Choroid plexus epithelial cell (primary cell): ENCODE data around the gene MLH3.
A peak's percentile ranks its signal among the peaks of the same experiment; 100 is the strongest.
"Not testable (repeated sequence)": the region's sequence is repeated elsewhere in the genome, so short reads cannot be mapped to it uniquely, and the experiment has no call there.

Experiments
- DNase-seq: peaks from one replicate; pipeline ENCODE4 v3.0.0-alpha.2; 2010; ENCODE audit warnings: low read depth
- H3K4me3 ChIP-seq: 2 replicates; pipeline ENCODE4 v1.5.1; 2011; ENCODE audit warnings: low read depth, mild to moderate bottlenecking, control low read depth, low read length, moderate library complexity
- TF ChIP-seq, protein P1 (sequence below): conservative IDR thresholded peaks from 2 replicates; pipeline ENCODE4 v1.5.1; 2011; ENCODE audit warnings: low read depth, mild to moderate bottlenecking, control low read depth, inconsistent platforms, low read length, moderate library complexity

MLH3 gene

GRCh38 chr14:75079521-75079920, 28.3 kb upstream of the MLH3 start:
- DNase-seq, result no peak

GRCh38 chr14:75077794-75078193, 26.5 kb upstream of the MLH3 start:
- no peak for DNase-seq
- no peak overlapping the region for H3K4me3 ChIP-seq
- TF ChIP-seq, protein P1, sequence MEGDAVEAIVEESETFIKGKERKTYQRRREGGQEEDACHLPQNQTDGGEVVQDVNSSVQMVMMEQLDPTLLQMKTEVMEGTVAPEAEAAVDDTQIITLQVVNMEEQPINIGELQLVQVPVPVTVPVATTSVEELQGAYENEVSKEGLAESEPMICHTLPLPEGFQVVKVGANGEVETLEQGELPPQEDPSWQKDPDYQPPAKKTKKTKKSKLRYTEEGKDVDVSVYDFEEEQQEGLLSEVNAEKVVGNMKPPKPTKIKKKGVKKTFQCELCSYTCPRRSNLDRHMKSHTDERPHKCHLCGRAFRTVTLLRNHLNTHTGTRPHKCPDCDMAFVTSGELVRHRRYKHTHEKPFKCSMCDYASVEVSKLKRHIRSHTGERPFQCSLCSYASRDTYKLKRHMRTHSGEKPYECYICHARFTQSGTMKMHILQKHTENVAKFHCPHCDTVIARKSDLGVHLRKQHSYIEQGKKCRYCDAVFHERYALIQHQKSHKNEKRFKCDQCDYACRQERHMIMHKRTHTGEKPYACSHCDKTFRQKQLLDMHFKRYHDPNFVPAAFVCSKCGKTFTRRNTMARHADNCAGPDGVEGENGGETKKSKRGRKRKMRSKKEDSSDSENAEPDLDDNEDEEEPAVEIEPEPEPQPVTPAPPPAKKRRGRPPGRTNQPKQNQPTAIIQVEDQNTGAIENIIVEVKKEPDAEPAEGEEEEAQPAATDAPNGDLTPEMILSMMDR, result no peak

More at GRCh38 chr14:75079521-75079920, 28.3 kb upstream of the MLH3 start:
- TF ChIP-seq, protein P1, result no peak
- no peak overlapping the region for H3K4me3 ChIP-seq

DNA sequence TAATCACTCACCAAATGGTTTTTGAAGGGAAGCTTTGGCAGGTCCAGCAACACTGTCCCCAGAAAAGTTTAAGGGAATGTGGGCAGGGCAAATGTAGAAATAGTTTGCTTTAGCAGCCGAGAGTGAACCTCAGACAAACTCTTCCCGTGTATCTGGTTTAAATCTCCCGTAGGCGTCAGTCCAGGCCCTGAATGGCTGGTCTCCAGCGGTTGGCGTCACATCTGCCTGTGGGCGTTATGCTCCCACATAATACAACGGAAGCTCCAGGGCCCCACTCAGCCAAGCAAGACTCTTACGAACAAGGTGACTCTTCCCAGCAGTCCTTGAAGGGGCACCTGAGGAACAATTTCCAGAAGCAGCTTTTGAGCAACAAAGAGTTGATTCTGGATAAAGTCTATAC, 19.1 kb upstream of the MLH3 start:
- no peak for DNase-seq
- TF ChIP-seq, protein P1, result no peak
- no peak overlapping the region for H3K4me3 ChIP-seq

DNA sequence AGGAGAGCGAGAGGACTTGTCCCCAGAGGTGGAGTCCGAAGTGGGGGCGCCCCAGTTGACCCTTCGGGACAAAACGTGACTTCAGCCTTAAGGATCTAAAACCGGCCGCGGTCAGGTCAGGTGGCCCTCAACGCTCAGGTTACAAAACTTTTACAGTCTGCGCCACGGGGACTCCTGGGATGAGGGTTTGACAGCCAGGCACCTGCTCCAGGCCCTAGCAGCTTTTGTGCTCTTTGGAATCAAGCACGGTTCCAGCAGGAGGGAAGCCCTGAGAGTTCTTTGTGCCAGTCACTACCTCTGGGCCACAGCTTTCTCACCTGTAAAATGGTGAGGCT, 18.5 kb upstream of the MLH3 start:
- DNase-seq, result no peak
- TF ChIP-seq, protein P1, result no peak
- H3K4me3 ChIP-seq, result peak overlapping the region; percentile 72

DNA sequence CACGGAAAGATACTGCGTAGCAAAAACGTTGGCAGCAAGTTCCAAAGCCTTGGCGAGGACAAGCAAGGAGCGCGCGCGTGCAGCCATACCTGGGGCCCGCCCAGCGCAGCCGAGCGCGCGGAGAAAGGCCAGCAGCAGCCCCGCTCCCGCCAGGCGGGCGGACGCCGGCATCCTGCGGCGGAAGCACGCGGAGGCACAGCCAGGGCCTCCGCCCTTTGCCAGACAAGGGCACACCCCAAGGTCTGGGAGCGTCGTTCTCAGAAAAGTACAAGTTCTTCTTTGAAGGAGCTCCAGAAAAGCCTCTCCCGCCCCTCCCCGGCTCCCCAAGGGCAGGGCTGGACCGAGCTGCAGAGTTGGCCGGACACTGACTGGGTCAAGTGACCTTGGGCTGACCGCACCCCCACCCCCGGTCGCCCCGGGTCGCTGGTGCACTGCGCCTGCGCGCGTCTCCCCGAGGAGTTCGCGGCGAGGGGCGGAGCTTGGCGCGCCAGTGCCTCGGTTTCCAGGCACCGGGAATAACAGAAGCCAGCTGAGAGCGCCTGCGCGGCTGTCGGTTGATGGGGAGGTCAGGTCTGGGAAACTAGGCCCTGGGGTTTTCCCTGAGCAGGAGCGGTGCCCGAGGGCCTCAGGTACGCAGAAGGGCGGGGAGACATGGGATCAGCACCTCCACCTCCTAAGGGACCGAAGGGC, 18.0 kb upstream of the MLH3 start, which contains the start of gene ZC2HC1C:
ZC2HC1C (plus strand) TSS at position 521 of the 690 bp plus-strand sequence. CDS start 933 bp downstream, outside the sequence.
- peak within 1 kb of the TSS; percentile 72 for H3K4me3 ChIP-seq
- TF ChIP-seq, protein P1, result no peak
- peak; percentile 91 for DNase-seq

GRCh38 chr14:75068294-75069120, 17.2 kb upstream of the MLH3 start:
- TF ChIP-seq, protein P1, result no peak
- H3K4me3 ChIP-seq, result peak overlapping the region; percentile 72
- DNase-seq, result no peak

DNA sequence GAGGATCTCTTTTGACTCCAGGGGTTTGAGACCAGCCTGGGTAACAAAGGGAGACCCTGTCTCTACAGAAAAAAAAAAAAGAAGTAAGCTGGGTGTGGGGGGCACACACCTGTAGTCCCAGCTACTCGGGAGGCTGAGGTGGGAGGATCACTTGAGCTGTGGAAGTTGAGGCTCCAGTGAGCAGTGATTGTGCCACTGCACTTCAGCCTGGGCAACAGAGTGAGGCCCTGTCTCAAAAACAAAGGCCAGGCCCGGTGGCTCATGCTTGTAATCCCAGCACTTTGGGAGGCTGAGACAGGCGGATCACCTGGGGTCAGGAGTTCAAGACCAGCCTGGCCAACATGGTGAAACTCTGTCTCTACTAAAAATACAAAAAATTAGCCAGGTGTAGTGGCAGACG, 16.5 kb upstream of the MLH3 start:
- not testable (repeated sequence) for DNase-seq, H3K4me3 ChIP-seq
